Thoracic aorta (tissue), 2 donors: ENCODE results near the gene BABAM2. TPM values are rescaled to one million over a fixed set of nuclear protein-coding genes. Genes with fewer than 3 reads are reported as not detected.
A peak's percentile ranks its signal among the peaks of the same experiment; 100 is the strongest.

Source experiments
- ATAC-seq: fragments of 150-250 bp; one replicate; pipeline ENCODE4 v1.8.0; 2017; ENCODE audit warnings: low read depth; ENCODE audit not compliant: insufficient number of reproducible peaks, low FRiP score
- DNase-seq: peaks from one replicate; pipeline ENCODE4 v3.0.0-alpha.2; 2020; ENCODE audit warnings: low spot score
- H3K27ac ChIP-seq, 2 donors: fragments of 200-600 bp; sonication (generic); 1 replicate in 1 of 2; 2 replicates in 1 of 2; pipeline ENCODE4 v1.5.1; 2016; ENCODE audit warnings: mild to moderate bottlenecking in 2 of 2, moderate library complexity in 2 of 2
- H3K27me3 ChIP-seq: fragments of 200-600 bp; sonication (generic); replicated peaks from 2 replicates; pipeline ENCODE4 v1.6.0; 2016; ENCODE audit warnings: mild to moderate bottlenecking; ENCODE audit not compliant: insufficient read depth
- H3K36me3 ChIP-seq: fragments of 200-600 bp; sonication (generic); one replicate; pipeline ENCODE4 v1.5.1; 2016
- H3K4me1 ChIP-seq, 2 donors: fragments of 200-600 bp; sonication (generic); 1 replicate in 1 of 2; 2 replicates in 1 of 2; pipeline versions ENCODE4 v1.5.1 to v1.6.0; 2016; ENCODE audit warnings: low read depth in 2 of 2, mild to moderate bottlenecking in 1 of 2; ENCODE audit not compliant: control insufficient read depth in 1 of 2
- H3K4me3 ChIP-seq: fragments of 200-600 bp; sonication (generic); 2 replicates; pipeline ENCODE4 v1.5.1; 2016; ENCODE audit warnings: mild to moderate bottlenecking
- H3K9me3 ChIP-seq: fragments of 200-600 bp; sonication (generic); 2 replicates; pipeline ENCODE4 v1.5.1; 2016
- total RNA-seq, 2 donors: library from RNA; depleted of rRNA; stranded (reverse); fragments of >200 nt; gene quantifications; one replicate each; pipeline versions ENCODE4 v1.1.0 to v1.2.3, GENCODE V29; 2016
- TF ChIP-seq, protein P1 (sequence below): fragments of 200-600 bp; sonication (generic); IDR thresholded peaks from one replicate; pipeline ENCODE4 v1.5.1; 2019; ENCODE audit warnings: antibody characterized with exemption

BABAM2 gene
- total RNA-seq, 2 donors from 2014 or later, result 24.7 to 32.8 TPM

DNA sequence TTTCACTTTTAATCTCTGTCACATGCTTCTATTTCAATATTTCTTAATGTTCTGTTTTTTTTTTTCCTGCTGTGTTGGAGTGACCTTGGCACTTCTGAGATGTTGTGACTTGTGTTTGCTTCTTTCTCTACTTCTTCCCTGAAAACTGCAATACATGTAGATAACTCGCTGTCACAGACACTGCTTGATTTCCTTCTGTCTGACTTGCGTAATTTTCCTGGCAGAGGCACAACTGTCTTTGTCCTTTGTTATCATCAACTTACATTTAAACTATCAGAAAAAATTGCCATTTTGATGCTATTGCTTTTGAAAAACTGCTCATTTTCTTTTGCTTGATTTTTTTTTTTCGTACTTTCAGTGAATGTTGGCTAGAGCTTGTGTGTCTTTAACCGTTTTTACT lies 69.0 kb downstream of the BABAM2 start:
- no peak overlapping the region for H3K4me3 ChIP-seq
- no peak overlapping the region for H3K27ac ChIP-seq
- no peak for DNase-seq
- H3K9me3 ChIP-seq, result no peaks in the 10 kb centered on the region
- TF ChIP-seq, protein P1, sequence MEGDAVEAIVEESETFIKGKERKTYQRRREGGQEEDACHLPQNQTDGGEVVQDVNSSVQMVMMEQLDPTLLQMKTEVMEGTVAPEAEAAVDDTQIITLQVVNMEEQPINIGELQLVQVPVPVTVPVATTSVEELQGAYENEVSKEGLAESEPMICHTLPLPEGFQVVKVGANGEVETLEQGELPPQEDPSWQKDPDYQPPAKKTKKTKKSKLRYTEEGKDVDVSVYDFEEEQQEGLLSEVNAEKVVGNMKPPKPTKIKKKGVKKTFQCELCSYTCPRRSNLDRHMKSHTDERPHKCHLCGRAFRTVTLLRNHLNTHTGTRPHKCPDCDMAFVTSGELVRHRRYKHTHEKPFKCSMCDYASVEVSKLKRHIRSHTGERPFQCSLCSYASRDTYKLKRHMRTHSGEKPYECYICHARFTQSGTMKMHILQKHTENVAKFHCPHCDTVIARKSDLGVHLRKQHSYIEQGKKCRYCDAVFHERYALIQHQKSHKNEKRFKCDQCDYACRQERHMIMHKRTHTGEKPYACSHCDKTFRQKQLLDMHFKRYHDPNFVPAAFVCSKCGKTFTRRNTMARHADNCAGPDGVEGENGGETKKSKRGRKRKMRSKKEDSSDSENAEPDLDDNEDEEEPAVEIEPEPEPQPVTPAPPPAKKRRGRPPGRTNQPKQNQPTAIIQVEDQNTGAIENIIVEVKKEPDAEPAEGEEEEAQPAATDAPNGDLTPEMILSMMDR, result no peak
- no peaks in the 10 kb centered on the region for H3K36me3 ChIP-seq
- no peaks in the 10 kb centered on the region for H3K27me3 ChIP-seq
- H3K4me1 ChIP-seq, result peaks cover 26 to 49% of the 10 kb centered on the region in 2 donors
- no peak for ATAC-seq

DNA sequence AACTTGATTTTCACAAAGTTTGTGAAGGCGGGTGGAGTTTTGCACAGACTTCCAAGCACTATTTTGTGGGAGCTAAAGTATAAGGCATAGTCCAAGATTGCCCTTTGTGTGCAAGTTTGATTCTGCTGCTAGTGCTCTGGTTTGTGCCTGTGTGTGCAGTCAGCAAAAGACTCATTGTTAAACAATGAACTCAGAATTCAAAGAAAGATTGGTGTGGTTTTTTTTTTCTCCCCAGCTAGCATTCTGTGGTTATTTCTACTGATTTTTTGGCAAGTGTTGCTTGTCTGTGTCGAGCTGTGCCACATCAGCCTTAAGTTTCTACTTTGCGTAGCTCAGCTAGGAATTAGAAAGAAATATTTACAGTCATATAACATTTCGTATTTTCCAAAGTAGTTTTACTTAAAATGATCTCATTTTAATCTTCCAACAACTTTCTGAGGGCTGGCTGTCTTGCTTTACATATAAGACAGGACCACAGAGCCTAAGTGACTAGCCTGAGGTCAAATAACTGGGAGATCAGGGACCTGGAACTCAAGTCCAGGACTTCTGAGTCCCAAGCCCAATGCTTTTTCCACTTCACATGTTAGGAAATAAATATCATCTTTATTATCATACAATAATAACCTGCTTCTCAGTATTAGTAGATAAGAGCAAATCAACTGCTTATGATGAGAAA lies 69.8 kb downstream of the BABAM2 start:
- ATAC-seq, result peak; percentile 64
- peak overlapping the region in 1 of 2 donors; percentile 16 for H3K27ac ChIP-seq

DNA sequence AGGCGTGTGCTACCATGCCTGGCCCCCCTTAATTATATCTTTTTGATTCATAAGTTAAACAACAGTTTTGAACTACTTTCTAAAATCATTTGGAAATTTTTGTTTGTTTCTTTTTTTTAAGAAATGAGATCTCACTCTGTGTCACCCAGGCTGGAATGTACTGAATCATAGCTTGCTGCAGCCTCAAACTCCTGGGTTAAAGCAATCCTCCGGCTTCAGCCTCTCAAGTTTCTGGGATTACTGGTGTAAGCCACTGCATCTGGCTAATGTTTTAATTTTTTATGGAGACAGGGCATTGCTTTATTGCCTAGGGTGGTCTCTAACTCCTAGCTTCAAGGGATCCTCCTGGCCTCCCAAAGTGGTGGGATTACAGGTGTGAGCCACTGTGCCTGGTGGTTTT lies 71.5 kb downstream of the BABAM2 start:
- H3K36me3 ChIP-seq, result no peaks in the 10 kb centered on the region
- no peaks in the 10 kb centered on the region for H3K27me3 ChIP-seq
- no peak overlapping the region for H3K4me3 ChIP-seq
- DNase-seq (no peak), ATAC-seq (no peak)
- no peaks in the 10 kb centered on the region for H3K9me3 ChIP-seq
- TF ChIP-seq, protein P1, result no peak
- peaks cover 17 to 28% of the 10 kb centered on the region in 2 donors for H3K4me1 ChIP-seq
- no peak overlapping the region for H3K27ac ChIP-seq

More for the DNA sequence above, 69.8 kb downstream of the BABAM2 start:
- Histone ChIP-seq H3K27me3 (no peaks in the 10 kb centered on the region), H3K36me3 (no peaks in the 10 kb centered on the region), H3K4me3 (peak overlapping the region; percentile 10), H3K4me1 (peaks cover 19 to 40% of the 10 kb centered on the region in 2 donors), H3K9me3 (no peaks in the 10 kb centered on the region)
- TF ChIP-seq, protein P1, result no peak
- DNase-seq, result no peak

DNA sequence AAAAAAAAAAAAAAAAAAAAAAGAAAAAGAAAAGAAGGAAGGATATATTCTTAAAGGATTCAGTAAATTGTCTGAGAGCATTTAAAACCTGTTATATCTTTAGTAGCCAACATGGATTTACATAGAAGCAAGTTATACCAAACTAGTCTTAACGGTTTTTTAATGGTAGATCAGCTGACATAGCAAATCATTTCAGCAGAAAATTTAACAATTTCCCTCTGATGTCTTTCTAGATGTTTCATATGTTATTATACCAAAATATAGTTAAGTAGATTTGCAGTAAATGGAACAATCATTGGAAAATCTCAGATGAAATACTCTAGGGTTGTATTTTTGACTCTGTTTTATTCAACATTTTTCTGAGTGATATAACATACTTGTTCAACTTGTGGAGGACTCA lies 72.9 kb downstream of the BABAM2 start:
- TF ChIP-seq, protein P1, result no peak
- H3K27ac ChIP-seq, result no peak overlapping the region
- H3K4me1 ChIP-seq, result peaks cover 18 to 28% of the 10 kb centered on the region in 2 donors
- no peak overlapping the region for H3K4me3 ChIP-seq
- ATAC-seq (no peak), DNase-seq (no peak)
- H3K27me3 ChIP-seq, result no peaks in the 10 kb centered on the region
- no peaks in the 10 kb centered on the region for H3K9me3 ChIP-seq
- H3K36me3 ChIP-seq, result no peaks in the 10 kb centered on the region

DNA sequence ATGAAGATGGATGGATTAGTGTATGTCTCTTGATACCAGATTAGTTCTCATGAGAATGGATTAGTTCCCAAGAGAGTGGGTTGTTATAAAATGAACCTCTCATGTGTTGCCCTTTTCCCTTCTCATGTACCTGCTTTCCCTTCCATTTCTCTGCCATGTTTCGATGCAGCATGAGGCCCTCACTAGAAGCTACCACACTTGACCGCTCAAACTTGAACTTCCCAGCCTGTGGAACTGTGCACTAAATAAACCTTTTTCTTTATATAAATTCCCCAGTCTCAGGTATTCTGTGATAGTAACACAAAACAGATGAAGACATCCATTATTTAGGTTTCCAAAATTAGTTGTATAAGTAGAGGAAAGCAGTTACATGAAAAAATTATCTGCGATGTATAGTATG lies 73.5 kb downstream of the BABAM2 start:
- H3K27ac ChIP-seq, result no peak overlapping the region
- TF ChIP-seq, protein P1, result no peak
- ATAC-seq (no peak), DNase-seq (no peak)
- no peak overlapping the region for H3K4me3 ChIP-seq
- no peaks in the 10 kb centered on the region for H3K9me3 ChIP-seq
- H3K4me1 ChIP-seq, result peaks cover 18 to 28% of the 10 kb centered on the region in 2 donors
- no peaks in the 10 kb centered on the region for H3K27me3 ChIP-seq
- H3K36me3 ChIP-seq, result no peaks in the 10 kb centered on the region
